ENCODE data around the gene FOXF1. TPM values are rescaled to one million over a fixed set of nuclear protein-coding genes. Genes with fewer than 3 reads are reported as not detected.

FOXF1 gene
- total and polyA plus RNA-seq, 2 of the 13 experiments (the other 11 are each of a cell fraction or from before 2014, with no cell fraction given) = not detected

DNA sequence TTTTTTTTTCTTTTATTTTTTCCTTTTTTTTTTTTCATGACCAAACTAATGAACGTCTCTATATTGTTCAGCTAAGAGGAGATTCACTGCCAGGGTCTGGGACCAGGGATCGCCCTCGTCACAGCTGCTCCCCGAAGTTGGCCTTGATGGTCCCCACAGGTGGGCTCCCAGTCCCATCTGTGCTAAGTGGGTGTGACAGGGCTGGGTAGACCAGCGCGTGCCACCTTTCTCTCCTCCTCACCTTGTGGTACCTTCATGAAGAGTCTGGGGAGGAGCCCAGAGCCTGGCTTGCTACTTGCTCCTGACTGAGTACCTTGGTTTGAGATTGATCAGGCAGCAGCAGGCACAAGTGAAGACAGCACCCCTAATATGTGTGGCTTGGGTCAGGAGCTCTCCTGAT, 6.5 kb upstream of the FOXF1 start:
- no peak for ATAC-seq
- no peak for FAIRE-seq
- intact Hi-C loops (cut with micrococcal nuclease; ENCODE audit: unreplicated experiment) (no loop called here), in situ Hi-C loops (cut with HindIII; ENCODE audit: extremely low pct_ligation_motif_present, low pct_unique_long_range_greater_than_20kb) (loop anchor here (25.0 kb wide), 1 partner anchor 692 kb away; no protein-coding TSS in a partner anchor)
- Histone ChIP-seq H4K20me1 (ENCODE audit: insufficient read depth, low read length) (no peaks in the 10 kb centered on the region; the same call in 1 of the 2 replicates), H3K4me1 (ENCODE audit: insufficient read depth, low read length) (peaks cover 9% of the 10 kb centered on the region; the same call in 1 of the 2 replicates), H3K27ac (ENCODE audit: extremely low read length, insufficient read depth, low read length) (no peak overlapping the region), H3K27me3 (ENCODE audit: control insufficient read depth in 1 of 2, insufficient read depth in 2 of 2, low read length in 2 of 2) (peaks cover 30 to 97% of the 10 kb centered on the region in 2 experiments), H3K9me3 (ENCODE audit: low read length) (no peaks in the 10 kb centered on the region), H3K4me3 (replicated peaks in 1 of 3; ENCODE audit: insufficient read depth in 1 of 3, low read depth in 2 of 3, low read length in 3 of 3) (no peak overlapping the region), H3K9ac (ENCODE audit: insufficient read depth, low read depth, low read length) (no peak overlapping the region), H2AFZ (ENCODE audit: low read length) (no peak overlapping the region), H3K4me2 (ENCODE audit: low read depth, low read length) (no peak overlapping the region), H3K79me2 (ENCODE audit: insufficient read depth, low read length) (no peaks in the 10 kb centered on the region), H3K36me3 (replicated peaks in 1 of 2; ENCODE audit: control insufficient read depth in 1 of 2, insufficient read depth in 2 of 2, low read length in 2 of 2) (no peaks in the 10 kb centered on the region)
- ChIA-PET CTCF (ENCODE audit: low intra/inter-chr PET ratio, low total read pairs) (no interaction called here), POLR2A (no interaction called here)
- BruUV-seq (replicated peaks) = no TSS peak
- DNase-seq (ENCODE audit: low spot score) = no peak
- 40% methylated on average over 6 of the region's 6 CpGs for whole genome bisulfite sequencing (ENCODE audit: low lambda C conversion rate)
- TF ChIP-seq, protein P1, sequence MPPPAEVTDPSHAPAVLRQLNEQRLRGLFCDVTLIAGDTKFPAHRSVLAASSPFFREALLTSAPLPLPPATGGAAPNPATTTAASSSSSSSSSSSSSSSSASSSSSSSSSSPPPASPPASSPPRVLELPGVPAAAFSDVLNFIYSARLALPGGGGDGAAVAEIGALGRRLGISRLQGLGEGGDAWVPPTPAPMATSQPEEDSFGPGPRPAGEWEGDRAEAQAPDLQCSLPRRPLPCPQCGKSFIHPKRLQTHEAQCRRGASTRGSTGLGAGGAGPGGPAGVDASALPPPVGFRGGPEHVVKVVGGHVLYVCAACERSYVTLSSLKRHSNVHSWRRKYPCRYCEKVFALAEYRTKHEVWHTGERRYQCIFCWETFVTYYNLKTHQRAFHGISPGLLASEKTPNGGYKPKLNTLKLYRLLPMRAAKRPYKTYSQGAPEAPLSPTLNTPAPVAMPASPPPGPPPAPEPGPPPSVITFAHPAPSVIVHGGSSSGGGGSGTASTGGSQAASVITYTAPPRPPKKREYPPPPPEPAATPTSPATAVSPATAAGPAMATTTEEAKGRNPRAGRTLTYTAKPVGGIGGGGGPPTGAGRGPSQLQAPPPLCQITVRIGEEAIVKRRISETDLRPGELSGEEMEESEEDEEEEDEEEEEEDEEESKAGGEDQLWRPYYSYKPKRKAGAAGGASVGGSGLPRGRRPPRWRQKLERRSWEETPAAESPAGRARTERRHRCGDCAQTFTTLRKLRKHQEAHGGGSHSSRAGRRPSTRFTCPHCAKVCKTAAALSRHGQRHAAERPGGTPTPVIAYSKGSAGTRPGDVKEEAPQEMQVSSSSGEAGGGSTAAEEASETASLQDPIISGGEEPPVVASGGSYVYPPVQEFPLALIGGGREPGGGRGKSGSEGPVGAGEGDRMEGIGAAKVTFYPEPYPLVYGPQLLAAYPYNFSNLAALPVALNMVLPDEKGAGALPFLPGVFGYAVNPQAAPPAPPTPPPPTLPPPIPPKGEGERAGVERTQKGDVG (CRISPR knock-in tag; IDR thresholded peaks at IDR 0.05; ENCODE audit: borderline replicate concordance) = no peak
- TF ChIP-seq ZNF296 (CRISPR knock-in tag; conservative IDR thresholded peaks at IDR 0.05) = no peak
- TF ChIP-seq, protein P2, sequence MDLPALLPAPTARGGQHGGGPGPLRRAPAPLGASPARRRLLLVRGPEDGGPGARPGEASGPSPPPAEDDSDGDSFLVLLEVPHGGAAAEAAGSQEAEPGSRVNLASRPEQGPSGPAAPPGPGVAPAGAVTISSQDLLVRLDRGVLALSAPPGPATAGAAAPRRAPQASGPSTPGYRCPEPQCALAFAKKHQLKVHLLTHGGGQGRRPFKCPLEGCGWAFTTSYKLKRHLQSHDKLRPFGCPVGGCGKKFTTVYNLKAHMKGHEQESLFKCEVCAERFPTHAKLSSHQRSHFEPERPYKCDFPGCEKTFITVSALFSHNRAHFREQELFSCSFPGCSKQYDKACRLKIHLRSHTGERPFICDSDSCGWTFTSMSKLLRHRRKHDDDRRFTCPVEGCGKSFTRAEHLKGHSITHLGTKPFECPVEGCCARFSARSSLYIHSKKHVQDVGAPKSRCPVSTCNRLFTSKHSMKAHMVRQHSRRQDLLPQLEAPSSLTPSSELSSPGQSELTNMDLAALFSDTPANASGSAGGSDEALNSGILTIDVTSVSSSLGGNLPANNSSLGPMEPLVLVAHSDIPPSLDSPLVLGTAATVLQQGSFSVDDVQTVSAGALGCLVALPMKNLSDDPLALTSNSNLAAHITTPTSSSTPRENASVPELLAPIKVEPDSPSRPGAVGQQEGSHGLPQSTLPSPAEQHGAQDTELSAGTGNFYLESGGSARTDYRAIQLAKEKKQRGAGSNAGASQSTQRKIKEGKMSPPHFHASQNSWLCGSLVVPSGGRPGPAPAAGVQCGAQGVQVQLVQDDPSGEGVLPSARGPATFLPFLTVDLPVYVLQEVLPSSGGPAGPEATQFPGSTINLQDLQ (CRISPR knock-in tag; IDR thresholded peaks at IDR 0.05) = no peak
- TF ChIP-seq ZNF83 (CRISPR knock-in tag; IDR thresholded peaks at IDR 0.05; ENCODE audit: borderline replicate concordance) = no peak
- no peak for TF ChIP-seq ZNF790 (CRISPR knock-in tag; IDR thresholded peaks at IDR 0.05; ENCODE audit: borderline replicate concordance)
- no peak for TF ChIP-seq MTA1 (CRISPR knock-in tag; IDR thresholded peaks at IDR 0.05; ENCODE audit: borderline replicate concordance)
- no peak for TF ChIP-seq CHD4 (IDR thresholded peaks at IDR 0.05; ENCODE audit: borderline replicate concordance, low read length)
- no peak for TF ChIP-seq ZNF547 (CRISPR knock-in tag; IDR thresholded peaks at IDR 0.05)
- TF ChIP-seq, protein P3, sequence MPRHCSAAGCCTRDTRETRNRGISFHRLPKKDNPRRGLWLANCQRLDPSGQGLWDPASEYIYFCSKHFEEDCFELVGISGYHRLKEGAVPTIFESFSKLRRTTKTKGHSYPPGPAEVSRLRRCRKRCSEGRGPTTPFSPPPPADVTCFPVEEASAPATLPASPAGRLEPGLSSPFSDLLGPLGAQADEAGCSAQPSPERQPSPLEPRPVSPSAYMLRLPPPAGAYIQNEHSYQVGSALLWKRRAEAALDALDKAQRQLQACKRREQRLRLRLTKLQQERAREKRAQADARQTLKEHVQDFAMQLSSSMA (CRISPR knock-in tag; IDR thresholded peaks at IDR 0.05) = no peak
- no peak for TF ChIP-seq ELF4 (CRISPR knock-in tag; IDR thresholded peaks at IDR 0.05; ENCODE audit: borderline replicate concordance)
- TF ChIP-seq FOXC1 (CRISPR knock-in tag; IDR thresholded peaks at IDR 0.05; ENCODE audit: borderline replicate concordance) = no peak
- TF ChIP-seq FOXM1 (CRISPR knock-in tag; IDR thresholded peaks at IDR 0.05) = no peak
- no peak for TF ChIP-seq HOXA9 (CRISPR knock-in tag; IDR thresholded peaks at IDR 0.05; ENCODE audit: borderline replicate concordance)
- TF ChIP-seq HNRNPUL1 (IDR thresholded peaks at IDR 0.05; ENCODE audit: low read depth, low read length) = no peak
- no peak for TF ChIP-seq ZSCAN20 (CRISPR knock-in tag; IDR thresholded peaks at IDR 0.05; ENCODE audit: borderline replicate concordance)
- no peak for TF ChIP-seq ZNF660 (CRISPR knock-in tag; IDR thresholded peaks at IDR 0.05; ENCODE audit: borderline replicate concordance, low read depth)
- TF ChIP-seq, protein P4, sequence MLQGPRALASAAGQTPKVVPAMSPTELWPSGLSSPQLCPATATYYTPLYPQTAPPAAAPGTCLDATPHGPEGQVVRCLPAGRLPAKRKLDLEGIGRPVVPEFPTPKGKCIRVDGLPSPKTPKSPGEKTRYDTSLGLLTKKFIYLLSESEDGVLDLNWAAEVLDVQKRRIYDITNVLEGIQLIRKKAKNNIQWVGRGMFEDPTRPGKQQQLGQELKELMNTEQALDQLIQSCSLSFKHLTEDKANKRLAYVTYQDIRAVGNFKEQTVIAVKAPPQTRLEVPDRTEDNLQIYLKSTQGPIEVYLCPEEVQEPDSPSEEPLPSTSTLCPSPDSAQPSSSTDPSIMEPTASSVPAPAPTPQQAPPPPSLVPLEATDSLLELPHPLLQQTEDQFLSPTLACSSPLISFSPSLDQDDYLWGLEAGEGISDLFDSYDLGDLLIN (CRISPR knock-in tag; IDR thresholded peaks at IDR 0.05; ENCODE audit: borderline replicate concordance) = no peak

Measured in HepG2 (cell line).